Stimulated activated CD8-positive, alpha-beta memory T cell treated with anti-CD3 and anti-CD28 coated beads, Interleukin-4, amount 100 ng/mL, for 48 hours (primary cell): Measurements from ENCODE around the gene FSD2.
"Not testable (repeated sequence)": the region's sequence is repeated elsewhere in the genome, so short reads cannot be mapped to it uniquely, and the experiment has no call there.

Experiments used
- DNase-seq: peaks from one replicate; pipeline ENCODE4 v3.0.0-alpha.2; 2020

Gene FSD2

DNA sequence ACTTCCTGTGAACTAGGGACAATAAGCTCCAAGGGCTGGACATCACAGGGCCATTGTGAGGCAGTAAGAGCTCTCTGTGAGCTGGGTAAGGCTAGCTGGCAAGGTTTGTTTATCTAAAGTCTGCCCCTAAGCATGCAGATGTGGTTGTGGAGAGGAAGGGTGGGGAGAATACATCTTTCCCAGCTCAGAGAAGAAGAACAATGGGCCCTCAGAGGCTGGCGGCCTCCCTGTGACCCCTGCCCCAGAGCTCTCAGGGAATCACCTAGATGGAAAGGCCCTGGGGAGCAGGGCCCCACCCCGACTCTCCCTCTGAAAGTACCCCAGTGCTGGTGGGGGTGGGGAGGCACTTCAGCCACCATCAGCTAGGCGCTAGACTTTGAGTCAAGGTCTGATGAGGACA lies 91.9 kb downstream of the FSD2 start:
- DNase-seq, result no peak

DNA sequence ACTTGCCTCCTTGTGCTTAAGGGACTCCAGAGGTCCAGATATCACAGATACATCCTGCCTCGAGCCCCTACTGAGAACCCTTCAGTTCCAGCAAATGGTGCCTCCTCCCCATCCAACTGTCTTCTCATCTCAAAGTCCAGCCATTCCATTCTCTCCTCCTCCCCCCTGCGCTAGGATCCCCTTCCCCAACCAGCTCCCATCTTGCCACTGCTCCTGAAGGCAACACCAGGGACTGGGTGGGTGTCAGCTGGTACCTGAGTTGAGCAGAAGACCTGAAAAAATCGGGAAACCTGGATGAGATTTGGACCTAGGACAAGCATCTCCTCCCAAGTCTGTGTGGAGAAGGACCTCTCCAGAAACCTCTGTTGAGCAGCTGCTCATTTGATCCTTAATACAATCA lies 93.8 kb downstream of the FSD2 start:
- DNase-seq, result no peak

DNA sequence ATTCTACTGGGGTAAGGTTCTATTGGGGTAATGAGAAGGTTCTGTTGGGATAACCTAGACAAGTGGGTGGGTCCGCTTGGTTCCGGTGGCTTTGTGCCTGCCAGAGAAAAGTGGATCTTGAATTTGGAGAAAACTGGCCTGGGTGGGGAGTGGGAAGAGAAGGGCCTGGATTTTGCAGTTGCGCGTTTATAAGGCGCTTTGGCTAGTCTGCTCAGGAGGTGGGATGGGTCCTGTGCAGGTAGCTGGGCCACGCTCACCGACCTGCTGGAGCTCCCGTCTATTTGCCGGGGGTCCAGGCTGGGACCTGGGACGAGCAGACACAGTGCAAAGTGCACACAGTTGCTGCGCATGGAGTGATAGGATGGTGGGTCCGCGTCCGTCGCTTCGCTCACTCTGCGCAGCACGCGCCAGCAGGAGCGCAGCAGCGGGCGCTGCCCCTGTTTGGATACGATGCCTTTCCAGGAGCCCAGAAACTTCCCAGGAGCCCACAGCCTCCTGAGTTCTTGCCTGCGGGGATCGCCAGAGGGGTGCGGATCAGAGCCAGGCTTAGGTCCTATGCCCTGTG lies 94.9 kb downstream of the FSD2 start:
- DNase-seq, result no peak

DNA sequence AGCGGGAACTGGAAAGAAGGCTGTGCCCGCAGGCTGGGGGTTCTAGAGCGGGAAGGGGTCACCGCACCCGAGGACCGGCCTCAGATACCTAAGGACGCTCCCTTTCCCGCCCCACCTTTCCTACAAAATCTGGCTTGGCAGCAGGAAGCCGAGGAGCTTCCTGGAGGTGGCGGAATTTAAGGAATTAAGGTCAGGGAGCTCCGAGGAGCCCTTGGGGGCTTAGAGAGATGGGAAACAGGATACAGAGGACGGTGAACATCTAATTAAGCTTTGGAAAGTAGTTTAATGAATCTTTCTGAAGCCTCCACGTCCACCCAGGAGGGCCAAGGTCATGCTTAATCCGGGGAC lies 95.7 kb downstream of the FSD2 start:
- DNase-seq, result no peak

DNA sequence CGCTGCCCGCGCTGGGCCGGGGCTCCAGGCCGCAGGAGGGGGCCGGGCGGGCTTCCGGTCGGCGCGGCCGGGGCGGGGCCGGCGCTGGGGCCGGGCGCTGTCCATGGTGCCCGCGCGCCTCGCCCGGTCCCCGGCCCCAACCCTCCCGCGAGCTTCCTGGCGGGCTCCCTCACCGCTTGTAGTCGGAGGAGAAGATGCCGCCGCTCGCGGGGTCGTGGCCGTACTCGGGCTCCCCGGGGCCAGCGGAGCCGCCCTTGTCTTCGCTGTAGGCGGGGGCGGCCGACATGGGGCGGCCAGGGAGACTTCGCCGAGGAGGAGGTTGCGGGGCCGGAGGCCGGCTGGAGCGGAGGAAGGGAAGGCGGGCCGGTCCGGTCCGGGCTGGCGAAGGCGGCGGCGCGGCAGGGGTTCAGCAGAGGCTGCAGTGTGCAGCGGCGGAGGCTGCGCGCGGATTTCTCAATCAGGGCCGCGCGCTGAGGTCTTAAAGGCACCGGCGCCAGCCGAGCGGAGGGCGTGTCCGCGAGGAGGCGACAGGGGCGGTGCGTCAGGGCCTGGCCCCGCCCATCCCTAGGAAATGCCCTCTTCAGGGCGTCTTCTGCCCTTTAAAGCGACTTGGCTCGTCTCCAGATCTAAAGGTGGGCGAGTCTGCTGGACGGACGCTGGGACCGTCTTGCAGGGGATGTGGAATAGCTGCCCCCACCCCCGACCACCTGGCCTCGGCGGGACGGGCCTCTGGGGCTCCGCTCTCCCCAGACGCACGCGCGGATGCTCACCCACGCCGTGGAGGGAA lies 96.3 kb downstream of the FSD2 start, which contains the start of gene AP3B2:
AP3B2 (minus strand) TSS at position 455 of the 787 bp plus-strand sequence; CDS start at position 286, 169 bp downstream.
- peak; percentile 83 for DNase-seq

DNA sequence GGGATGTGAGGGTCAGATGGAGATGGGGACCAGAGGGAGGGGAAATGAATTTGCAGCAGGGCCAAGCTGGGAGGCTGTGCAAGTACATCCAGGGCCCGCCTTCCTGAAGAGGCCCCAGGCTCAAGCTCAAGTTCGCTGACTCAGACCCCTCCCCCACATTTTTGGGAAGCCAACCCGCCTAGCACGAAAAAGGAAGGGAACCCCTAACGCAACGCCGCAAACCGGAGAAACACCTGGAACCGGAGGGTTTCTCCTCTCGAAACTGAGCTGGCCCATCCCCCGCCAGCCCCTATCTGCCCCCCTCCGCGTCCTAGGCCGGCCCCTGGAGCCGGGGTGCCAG lies 96.8 kb downstream of the FSD2 start:
- DNase-seq, result no peak

DNA sequence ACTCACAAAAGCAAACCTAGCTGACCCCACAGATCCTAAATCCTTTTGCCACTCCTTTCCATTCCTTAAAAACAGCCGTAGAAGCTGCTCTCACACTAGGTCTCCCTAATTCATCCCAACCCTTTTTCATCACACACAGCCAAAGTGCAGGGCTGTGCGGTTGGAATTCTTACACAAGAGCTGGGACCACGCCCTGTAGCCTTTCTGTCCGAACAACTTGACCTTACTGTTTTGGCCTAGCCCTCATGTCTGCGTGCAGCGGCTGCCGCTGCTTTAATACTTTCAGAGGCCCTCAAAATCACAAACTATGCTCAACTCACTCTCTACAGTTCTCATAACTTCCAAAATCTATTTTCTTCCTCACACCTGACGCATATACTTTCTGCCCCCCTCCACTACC lies 100.0 kb downstream of the FSD2 start:
- not testable (repeated sequence) for DNase-seq
